Occipital lobe (tissue), 3 donors: ENCODE data around the gene RPL27A. TPM values are rescaled to one million over a fixed set of nuclear protein-coding genes. Genes with fewer than 3 reads are reported as not detected.

Experiments
- DNase-seq: peaks from one replicate; lab custom pipeline; 2025; lab: John Stamatoyannopoulos, UW
- small RNA-seq: library from RNA; depleted of rRNA; stranded (forward); fragments of <200 nt; gene quantifications from one replicate; pipeline ENCODE3, GENCODE V24; 2014
- total RNA-seq: library from RNA; depleted of rRNA; stranded (reverse); fragments of >200 nt; gene quantifications from one replicate; pipeline ENCODE4 v1.2.3, GENCODE V29; 2014

Gene RPL27A
- total RNA-seq, 1 donor from 2014 or later: 762 TPM

DNA sequence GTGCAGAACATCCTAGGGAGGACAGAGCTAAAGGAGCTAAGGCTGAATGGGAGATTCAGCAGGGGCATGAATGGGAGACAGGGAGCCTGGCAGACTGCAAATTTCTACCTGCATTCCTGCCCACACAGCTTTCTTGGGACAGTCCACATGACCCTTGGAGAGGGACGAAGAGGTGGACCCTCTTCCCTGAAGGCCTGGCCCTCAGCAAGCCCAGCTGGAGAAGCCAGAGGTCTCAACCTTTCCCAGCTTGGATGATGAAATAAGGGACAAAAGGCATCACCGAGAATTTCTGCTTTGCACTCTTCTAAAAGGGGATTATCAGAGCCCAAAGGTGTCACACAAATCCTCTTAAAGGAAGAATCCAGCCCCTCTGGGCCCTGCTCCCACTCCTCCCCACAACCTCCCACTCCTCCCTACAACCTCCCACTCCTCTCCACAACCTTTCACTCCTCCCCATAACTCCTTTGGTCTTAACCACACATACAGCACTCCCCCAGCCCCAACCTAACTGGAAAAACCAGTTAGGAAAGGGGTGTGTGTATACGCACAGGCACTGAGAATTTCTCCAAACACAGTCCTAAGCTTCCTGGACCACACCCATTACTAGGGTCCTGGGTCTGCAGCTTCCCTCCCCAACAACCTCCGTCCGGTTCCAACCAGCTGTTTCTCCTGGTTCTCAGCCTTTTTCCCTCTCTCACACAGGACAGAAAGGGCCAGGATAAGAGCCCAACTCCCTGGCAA is 38.4 kb downstream of the RPL27A start:
- no peak for DNase-seq

DNA sequence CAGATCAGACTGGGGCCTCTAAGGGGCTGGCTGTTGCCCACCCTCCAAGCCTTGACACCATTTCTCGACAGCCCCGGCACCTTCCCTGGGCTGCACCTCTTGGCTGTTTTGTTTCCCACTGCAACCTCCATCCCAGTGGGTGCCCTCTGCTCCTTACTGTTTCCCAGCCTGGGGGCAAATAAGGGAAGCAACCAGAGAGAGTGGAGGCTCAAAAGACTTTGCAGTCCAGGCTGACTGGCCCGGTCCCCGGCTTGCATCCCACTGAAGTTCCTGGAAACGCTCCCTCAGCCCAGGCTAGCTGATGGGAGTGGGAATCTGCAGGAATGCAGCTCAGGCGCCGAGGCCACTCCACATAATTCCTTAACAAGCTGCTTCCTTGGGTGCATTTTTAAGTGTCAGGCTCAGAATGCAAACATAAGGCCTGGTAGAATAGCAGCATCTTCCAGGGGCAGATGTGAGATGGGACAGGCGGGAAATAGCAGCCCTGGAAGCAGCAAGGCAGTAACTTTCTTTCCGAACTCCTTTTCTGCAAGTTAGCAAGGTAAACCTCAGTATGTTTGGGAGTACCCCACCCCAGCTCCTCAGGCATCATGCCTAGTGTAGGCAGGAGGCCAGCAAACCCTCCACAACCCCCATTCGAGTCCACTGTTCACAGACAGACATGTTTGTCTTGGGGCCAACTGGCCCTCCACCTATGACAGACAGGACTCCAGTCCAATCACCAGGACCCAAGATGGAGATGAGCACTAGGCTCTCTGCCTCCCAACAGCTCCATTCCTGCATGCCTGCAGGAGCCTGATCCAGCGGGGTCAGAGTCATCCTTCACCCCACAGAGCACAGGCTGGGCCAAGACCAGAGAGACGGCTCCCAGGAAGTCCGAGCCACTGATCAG is 39.3 kb downstream of the RPL27A start:
- no peak for DNase-seq

DNA sequence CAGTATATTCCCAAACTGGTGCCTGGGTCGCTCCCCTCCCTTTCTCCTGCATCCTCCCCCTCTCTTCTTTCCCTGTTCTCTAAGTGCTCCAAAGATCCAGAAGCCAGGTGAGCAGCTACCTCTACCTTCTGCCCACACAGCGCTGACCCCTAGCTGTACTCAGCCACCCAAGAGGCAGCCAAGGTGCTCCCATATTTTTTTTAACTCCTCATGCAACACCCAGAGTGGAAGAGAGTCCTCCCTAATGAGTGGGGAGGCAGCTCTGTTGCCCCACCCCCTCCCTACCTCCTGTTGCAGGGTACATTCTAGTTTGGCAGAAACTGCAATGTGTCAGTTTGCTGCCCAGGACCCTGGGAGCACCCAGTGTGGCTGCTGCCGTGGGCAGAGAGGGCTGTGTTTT is 40.2 kb downstream of the RPL27A start:
- no peak for DNase-seq

DNA sequence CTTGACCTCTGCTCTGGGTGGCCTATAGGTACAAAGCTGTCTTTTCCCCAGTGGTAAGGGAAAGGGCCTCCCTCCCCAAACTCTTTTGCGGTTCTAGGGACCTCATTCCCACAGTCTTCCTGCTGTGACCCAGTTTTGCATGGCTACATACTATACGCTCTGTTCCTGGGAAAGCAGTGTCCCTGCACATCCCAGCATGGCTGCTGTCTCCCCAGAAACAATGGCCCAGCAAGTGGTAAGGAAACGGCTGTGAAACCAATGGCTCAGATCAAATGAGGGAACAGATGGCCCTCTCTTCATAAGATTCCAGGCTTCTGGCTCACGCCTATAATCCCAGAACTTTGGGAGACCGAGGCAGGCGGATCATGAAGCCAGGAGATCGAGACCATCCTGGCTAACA is 41.1 kb downstream of the RPL27A start:
- no peak for DNase-seq

DNA sequence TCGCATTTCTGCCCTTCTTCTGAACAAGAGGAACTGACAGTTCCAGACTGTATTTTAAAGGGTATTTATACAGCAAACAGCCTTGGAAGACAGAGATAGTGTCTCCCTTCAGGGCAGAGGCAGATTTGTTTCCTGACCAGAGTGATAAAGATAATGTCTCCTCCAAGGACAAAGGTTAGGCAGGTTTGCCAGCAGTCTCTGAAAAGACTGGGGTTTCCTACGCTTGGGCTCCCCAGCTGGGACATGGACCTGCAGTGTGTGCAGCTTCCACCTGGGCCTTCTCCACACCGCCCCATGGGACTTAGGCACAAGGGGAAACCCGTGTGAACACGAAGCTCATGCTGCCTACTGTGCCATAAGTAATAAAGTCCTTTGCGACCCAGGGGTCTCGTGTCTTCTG is 42.1 kb downstream of the RPL27A start:
- DNase-seq: no peak

DNA sequence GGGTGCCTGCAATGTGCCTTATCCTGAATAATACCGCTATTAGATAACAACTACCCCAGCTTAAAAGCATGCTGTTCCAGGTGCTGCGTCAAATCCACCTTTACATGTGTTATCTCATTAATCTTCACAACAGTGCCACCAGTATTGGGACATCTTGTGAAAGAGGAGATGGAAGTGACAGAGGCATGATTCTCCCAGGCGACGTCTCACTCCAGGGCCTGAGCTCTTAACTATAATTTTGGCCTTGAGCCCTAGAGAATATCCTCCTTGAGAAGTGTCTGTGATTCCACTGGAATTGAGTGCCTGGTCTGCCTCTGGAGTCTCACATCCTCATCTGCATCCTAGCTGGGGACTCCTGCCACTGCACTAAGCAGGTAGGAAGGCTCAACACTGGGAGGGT is 43.8 kb downstream of the RPL27A start:
- DNase-seq: no peak

DNA sequence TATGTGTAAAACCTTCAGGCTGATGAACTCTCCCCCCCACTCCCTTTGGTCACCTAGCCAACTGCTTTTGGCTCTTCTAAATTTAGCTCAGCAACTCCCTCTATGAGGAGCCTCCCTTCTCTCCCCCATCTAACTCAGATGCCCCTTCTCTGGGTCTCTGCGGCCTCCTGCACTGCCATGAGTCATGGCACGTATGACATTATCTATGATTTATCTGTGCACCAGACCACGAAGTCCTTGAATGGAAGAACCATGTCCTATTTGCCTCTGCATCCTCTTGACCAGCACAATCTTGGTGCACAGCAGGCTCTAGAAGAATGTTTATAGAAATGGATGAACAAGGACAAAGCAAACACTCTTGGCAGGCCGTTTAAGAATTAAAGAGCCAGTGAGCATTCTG is 46.0 kb downstream of the RPL27A start:
- no peak for DNase-seq

DNA sequence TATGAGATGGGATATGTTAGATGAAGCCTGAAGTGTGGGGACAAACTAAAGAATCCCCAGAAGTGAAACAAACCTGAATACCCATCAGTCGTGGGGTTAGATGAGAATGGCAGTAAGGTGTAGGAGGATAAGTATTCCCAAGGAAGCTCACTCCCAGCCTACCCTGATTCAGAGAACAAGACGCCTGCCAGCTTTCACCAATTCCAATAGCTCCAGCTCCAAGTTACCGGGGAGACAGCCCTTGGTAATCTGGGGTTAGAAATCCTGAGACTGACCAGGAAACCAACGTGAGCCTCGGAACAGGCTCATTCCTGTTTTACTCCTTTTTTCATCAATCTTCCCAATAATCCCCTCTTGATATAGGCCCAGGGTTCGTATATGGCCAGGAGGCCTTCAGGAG is 46.5 kb downstream of the RPL27A start:
- DNase-seq: no peak

DNA sequence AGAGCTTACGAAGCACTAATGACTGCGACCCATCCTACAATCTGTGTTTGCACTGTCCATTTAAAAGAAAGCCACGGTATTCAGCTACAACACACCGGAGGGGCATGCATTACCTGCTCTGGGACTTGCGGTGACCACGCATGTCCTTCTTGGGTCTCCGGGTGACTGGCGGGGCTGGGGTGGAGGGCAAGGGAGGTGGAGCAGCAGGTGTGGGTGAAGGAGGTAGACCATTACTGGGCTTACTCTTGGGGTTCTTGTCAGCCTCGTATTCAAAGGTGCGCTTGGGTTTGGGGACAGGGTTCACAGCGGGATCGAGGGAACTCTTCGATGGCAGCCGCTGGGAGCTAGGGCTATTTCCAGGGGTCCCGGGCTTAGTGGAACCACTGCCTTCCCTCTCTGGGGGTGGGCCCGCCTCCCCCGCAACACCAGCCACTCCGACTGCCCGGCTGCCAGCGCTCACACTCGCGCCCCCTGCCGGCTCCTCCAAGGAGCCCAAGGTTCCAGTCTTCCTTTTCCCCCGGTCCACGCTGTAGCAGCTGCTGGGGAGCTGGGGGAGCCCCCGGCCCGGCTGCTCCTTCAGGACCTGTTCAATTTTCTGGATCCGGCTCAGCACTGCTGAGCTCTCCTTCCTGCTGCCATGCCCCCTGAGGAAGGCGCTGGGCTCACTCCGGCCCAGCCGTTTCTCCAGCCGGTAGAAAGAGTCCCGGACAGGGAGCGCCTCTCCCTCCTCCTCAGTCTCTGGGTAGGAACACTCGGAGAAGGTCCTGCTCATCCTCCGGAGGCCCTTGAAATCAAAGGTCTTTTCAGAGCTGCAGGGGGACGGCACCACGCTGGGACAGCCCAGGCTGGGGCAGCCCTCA is 47.5 kb downstream of the RPL27A start:
- DNase-seq: no peak

DNA sequence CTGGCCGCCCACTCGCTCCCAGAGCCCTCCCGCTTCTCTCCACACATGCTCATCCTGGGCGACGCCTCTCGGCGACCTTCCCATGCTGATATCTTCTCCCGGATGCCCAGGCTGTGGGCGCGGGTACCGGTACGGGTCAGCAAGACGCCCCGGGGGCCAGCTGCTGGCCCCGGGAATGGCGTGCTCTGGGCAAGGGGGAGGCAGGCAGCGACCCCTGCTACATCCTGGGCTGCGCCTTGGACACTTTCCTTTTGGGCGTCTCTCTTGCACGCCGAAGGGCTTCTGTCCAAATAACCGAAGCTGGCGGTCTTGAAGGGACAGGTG is 48.1 kb downstream of the RPL27A start:
- DNase-seq: no peak

DNA sequence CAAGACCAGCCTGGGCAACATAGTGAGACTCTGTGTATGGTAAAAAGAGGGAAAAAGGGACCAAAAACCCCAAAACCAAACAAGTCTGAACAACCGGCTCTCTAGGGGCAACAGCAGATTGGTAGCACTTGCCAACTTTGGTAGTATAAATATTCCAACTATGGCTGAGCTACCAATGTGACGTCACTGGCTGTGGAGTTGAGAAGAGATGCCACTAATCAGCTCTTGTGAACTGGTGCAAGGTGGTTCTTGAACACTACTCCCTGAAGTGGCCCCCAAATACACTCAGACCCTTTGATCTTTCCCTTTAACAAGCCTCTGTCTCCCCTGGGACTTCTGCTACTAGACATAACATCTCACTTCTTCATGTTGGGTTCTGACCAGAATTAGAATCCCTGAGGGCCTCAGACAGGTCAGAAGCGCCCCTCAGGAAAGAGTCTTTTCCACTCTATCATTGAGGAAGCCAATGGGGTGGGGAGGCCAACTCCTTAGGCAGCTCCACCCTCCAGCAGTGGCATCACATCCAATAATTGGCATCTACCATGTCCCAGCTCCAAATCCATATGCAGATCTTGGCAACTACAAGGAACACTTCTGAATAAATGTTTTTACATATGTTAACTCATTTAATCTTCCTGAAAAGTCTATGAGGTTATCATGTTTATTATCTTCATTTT is 49.2 kb downstream of the RPL27A start:
- DNase-seq: no peak

DNA sequence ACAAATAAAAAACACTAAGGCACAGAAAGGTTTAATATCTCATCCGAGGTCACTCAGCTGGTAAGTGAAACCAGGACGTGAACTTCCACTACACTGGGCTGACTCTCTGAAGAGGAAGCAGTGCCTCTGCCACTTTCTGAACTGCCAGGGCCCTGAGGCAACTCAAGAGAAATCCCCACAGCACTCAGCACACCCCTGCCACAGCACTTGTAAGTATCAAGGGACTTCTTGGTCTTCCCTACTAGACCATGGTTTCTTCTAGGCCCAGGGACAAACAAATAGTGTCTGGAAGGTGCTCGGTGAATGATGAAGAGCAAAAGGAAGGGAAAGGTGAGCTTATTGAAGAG is 49.7 kb downstream of the RPL27A start:
- no peak for DNase-seq

DNA sequence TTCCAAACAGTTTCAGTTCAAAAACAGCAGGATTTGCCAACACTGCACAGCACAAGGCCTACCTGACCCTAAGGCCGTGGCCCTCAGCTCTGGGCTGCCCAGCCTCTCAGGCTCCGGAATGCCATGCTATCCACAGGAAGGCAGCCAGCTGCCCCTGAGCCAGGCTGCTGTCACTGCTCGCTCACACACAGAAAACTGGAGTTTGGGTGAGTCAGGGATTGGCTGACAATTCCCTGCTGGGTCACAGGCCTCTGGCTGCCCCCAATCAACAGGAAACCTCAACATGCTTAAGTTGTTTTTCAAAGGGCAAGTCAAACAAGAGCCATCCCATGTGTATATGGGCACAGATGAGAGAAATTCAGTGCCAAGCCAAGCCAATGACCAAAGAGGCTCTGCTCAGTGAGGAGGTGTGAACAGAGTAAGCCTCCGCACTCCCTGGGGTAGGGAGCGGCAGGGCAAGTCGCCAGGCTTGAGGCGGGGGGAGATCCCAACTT is 50.2 kb downstream of the RPL27A start:
- no peak for DNase-seq

DNA sequence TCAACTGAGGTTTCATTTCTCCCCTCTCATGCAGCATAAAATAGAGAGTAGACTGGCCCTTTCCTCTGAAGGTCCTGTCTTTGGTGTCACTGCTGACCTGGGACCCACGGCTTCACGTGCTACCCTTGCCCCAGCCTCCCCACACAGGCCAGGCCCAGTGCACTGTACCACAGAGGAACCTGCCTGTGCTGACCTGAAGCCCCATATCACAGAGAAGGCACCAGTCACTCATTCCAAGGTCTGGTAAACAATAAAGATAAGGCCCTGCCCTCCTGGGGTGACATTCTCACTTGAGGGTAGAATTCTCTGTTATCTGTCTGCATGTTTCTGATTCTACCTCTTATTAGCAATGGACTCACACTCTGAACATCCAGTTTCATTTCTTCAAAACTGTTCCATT is 51.3 kb downstream of the RPL27A start:
- DNase-seq: no peak

DNA sequence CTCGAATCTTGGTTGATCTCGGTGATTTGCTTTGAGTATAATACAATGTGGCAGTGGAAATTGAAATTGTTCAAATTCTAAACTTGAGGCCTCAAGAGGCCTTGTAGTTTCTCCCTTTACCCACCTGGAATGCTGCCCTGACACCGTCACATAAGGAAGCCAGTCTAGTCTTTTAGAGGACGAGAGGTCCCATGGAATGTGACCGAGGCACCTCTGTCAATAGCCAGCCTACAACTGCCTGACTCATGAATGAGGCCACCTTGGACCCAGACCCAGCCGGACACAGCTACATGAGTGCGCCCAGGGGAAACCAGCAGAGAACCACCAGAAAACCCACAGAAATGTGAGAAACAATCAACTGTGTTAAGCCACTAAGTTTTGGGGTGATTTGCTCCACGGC is 52.5 kb downstream of the RPL27A start:
- no peak for DNase-seq

DNA sequence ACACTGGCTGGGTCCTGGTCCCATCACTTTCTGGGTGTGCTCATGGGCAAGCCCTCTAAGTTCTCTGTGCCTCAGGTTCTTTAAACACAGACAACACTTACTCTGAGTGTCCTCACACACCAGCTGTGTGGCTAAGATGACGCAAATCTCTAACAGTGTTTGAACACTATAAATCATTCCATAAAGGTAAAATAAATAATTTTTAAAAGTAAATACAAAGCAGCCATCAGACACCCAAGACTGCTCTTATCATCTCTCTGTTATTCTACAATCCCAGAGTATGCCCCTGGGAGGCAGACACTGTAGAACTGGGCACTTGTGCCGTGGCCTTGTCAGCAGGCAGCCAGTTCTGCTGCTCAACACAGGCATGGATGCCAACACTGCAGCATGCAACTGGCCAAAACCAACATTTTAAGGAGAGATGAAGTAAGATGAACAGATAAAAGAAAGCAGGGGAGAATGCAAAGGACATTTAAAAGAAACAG is 56.8 kb downstream of the RPL27A start:
- DNase-seq: no peak

Small RNA genes within 50 kb of the gene (small RNA-seq; reads per million reads assigned to genes)
- gene SNORA3A (not detected), gene SNORA3B (1.2 reads per million, percentile 77 among the genes with 10 or more reads in this experiment)

Other genes with a start within 250 kb of the RPL27A start
- 9.5 TPM for gene STK33, start 88.6 kb upstream of the RPL27A start, total RNA-seq
- 0.62 TPM for gene TRIM66, start 127 bp upstream of the RPL27A start, total RNA-seq
- gene AKIP1, start 228.4 kb downstream of the RPL27A start, total RNA-seq: 25.7 TPM